Measurements from ENCODE around the gene C2CD4B. TPM values are rescaled to one million over a fixed set of nuclear protein-coding genes. Genes with fewer than 3 reads are reported as not detected.

C2CD4B gene
- total RNA-seq, 1 experiment from 2014 or later, result 0.26 TPM

DNA sequence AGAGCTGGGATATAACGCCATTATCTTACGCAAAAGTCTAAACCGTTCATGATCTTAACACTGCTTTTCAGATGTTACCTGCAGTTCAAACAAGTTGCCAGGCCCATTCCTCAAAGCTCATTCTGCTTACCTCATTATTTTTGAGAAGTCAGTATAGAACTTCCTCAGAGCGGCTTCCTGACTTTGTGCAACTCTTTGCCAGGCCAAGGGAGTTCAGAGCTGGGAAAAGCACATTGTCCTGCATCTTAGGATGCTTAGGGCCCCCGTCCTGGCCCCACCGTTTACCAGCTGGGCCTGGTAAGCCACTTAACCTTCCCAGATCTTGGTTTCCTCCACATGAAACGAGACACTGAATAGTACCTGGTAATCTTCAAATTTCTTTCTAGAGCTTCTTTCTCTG, 6.8 kb upstream of the C2CD4B start:
- ATAC-seq (no peak), DNase-seq (ENCODE audit: low read depth, low spot score) (no peak)
- no peak for TF ChIP-seq SIN3A (IDR thresholded peaks at IDR 0.05; ENCODE audit: borderline replicate concordance, insufficient read depth, low read depth, low read length)
- TF ChIP-seq TCF7L2 (IDR thresholded peaks at IDR 0.05; ENCODE audit: low read depth, low read length), result no peak
- TF ChIP-seq CTCF (IDR thresholded peaks at IDR 0.05), result no peak
- TF ChIP-seq, protein P1, sequence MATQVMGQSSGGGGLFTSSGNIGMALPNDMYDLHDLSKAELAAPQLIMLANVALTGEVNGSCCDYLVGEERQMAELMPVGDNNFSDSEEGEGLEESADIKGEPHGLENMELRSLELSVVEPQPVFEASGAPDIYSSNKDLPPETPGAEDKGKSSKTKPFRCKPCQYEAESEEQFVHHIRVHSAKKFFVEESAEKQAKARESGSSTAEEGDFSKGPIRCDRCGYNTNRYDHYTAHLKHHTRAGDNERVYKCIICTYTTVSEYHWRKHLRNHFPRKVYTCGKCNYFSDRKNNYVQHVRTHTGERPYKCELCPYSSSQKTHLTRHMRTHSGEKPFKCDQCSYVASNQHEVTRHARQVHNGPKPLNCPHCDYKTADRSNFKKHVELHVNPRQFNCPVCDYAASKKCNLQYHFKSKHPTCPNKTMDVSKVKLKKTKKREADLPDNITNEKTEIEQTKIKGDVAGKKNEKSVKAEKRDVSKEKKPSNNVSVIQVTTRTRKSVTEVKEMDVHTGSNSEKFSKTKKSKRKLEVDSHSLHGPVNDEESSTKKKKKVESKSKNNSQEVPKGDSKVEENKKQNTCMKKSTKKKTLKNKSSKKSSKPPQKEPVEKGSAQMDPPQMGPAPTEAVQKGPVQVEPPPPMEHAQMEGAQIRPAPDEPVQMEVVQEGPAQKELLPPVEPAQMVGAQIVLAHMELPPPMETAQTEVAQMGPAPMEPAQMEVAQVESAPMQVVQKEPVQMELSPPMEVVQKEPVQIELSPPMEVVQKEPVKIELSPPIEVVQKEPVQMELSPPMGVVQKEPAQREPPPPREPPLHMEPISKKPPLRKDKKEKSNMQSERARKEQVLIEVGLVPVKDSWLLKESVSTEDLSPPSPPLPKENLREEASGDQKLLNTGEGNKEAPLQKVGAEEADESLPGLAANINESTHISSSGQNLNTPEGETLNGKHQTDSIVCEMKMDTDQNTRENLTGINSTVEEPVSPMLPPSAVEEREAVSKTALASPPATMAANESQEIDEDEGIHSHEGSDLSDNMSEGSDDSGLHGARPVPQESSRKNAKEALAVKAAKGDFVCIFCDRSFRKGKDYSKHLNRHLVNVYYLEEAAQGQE (IDR thresholded peaks at IDR 0.05; ENCODE audit: insufficient read depth in 1 of 2, low read depth in 2 of 2, low read length in 1 of 2), result no peak
- no peak for TF ChIP-seq POLR2AphosphoS5 (IDR thresholded peaks at IDR 0.05; ENCODE audit: low read depth, low read length)
- Histone ChIP-seq H3K27me3 (ENCODE audit: control insufficient read depth, insufficient read depth, low read length) (peaks cover 16% of the 10 kb centered on the region), H3K9me3 (ENCODE audit: control insufficient read depth, insufficient read depth, low read depth, low read length) (no peaks in the 10 kb centered on the region), H3K27ac (ENCODE audit: low read length) (no peak overlapping the region), H3K4me1 (ENCODE audit: control insufficient read depth, insufficient read depth, low read length) (no peaks in the 10 kb centered on the region), H3K4me3 (ENCODE audit: low read depth in 2 of 2, low read length in 2 of 2) (no peak overlapping the region), H3K36me3 (ENCODE audit: control insufficient read depth, insufficient read depth, low read length) (no peaks in the 10 kb centered on the region)
- CTCF ChIA-PET, result no interaction called here
- intact Hi-C loops (cut with micrococcal nuclease; ENCODE audit: unreplicated experiment) (no loop called here), in situ Hi-C loops (cut with HindIII; ENCODE audit: low pct_unique_long_range_greater_than_20kb, low sequenced_read_pairs) (no loop called here)
- no TSS peak for BruUV-seq (replicated peaks)
- POLR2A ChIA-PET, result no interaction called here

GRCh38 chr15:62165793-62166375, 799 bp upstream of the C2CD4B start:
- no peak for DNase-seq (ENCODE audit: low read depth, low spot score)
- ChIA-PET CTCF (no interaction called here), POLR2A (interaction anchor here (0.6 kb wide), 1 partner anchor 451 kb away, joined by 5 read pairs; no protein-coding TSS in a partner anchor)
- intact Hi-C loops (cut with micrococcal nuclease; ENCODE audit: unreplicated experiment), result no loop called here
- in situ Hi-C loops (cut with HindIII; ENCODE audit: low pct_unique_long_range_greater_than_20kb, low sequenced_read_pairs), result no loop called here
- no peak for ATAC-seq
- BruUV-seq (replicated peaks), result no TSS peak
- Histone ChIP-seq H3K36me3 (ENCODE audit: control insufficient read depth, insufficient read depth, low read length) (no peaks in the 10 kb centered on the region), H3K27ac (ENCODE audit: low read length) (no peak overlapping the region), H3K4me1 (ENCODE audit: control insufficient read depth, insufficient read depth, low read length) (0 out of 2 replicates have a peak, but pooled peaks cover 4% of the 10 kb centered on the region), H3K27me3 (ENCODE audit: control insufficient read depth, insufficient read depth, low read length) (peaks cover 44% of the 10 kb centered on the region), H3K9me3 (ENCODE audit: control insufficient read depth, insufficient read depth, low read depth, low read length) (no peaks in the 10 kb centered on the region), H3K4me3 (ENCODE audit: low read depth in 2 of 2, low read length in 2 of 2) (no peak overlapping the region)
- TF ChIP-seq, protein P1 (IDR thresholded peaks at IDR 0.05; ENCODE audit: insufficient read depth in 1 of 2, low read depth in 2 of 2, low read length in 1 of 2), result no peak
- no peak for TF ChIP-seq SIN3A (IDR thresholded peaks at IDR 0.05; ENCODE audit: borderline replicate concordance, insufficient read depth, low read depth, low read length)
- no peak for TF ChIP-seq POLR2AphosphoS5 (IDR thresholded peaks at IDR 0.05; ENCODE audit: low read depth, low read length)
- TF ChIP-seq TCF7L2 (IDR thresholded peaks at IDR 0.05; ENCODE audit: low read depth, low read length), result no peak
- TF ChIP-seq CTCF (IDR thresholded peaks at IDR 0.05), result no peak
